Measurements from ENCODE around the gene R3HDM1. TPM values are rescaled to one million over a fixed set of nuclear protein-coding genes. Genes with fewer than 3 reads are reported as not detected.
"Not testable (repeated sequence)": the region's sequence is repeated elsewhere in the genome, so short reads cannot be mapped to it uniquely, and the experiment has no call there.

The R3HDM1 gene
- total RNA-seq, 1 donor from 2014 or later = 21.2 TPM

- no peak for DNase-seq (ENCODE audit: low spot score)
- intact Hi-C loops (cut with DNase I) = no loop called here
Observed at GRCh38 chr2:135635212-135635835, 104.0 kb downstream of the R3HDM1 start.

DNA sequence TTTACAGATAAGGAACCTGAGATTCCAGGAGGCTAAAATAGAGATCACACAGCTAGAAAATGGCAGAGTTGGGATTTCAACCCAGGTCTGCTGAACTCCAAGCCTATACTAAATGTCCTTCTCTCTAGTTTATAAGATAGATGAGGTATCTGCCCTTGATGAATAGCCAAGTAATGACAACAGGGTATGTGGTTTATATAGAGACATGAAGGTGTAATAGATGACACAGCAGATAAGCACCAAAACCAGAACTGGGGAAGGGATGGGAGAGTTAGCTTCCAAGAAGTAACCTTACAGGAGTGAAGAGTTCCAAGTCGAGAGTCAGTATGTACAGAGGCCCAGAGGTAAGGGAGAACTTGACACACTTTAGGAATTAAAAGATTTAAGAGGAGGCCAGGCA lies 105.7 kb downstream of the R3HDM1 start:
- intact Hi-C loops (cut with DNase I) = no loop called here
- DNase-seq (ENCODE audit: low spot score) = no peak

- intact Hi-C loops (cut with DNase I) = no loop called here
- DNase-seq (ENCODE audit: low spot score) = no peak
Observed at GRCh38 chr2:135637456-135638087, 106.3 kb downstream of the R3HDM1 start.

DNA sequence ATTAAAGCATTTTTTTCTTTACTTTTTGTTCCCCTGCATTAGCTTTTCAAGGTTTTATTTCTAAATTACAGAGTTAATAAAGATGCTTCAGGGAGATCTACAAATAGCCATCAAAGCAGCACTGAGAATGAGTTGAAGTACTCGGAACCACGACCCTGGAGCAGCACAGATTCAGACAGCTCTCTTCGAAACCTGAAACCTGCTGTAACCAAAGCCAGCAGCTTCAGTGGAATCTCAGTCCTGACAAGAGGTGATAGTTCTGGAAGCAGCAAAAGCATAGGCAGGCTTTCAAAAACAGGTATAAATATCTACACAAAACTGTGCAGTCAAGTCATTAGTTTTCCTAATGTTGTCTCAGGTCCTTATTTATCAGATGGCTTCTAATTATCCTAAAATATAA lies 107.5 kb downstream of the R3HDM1 start:
- intact Hi-C loops (cut with DNase I) = no loop called here

GRCh38 chr2:135641156-135642068 lies 110.1 kb downstream of the R3HDM1 start:
- no peak for DNase-seq (ENCODE audit: low spot score)
- intact Hi-C loops (cut with DNase I) = no loop called here

More for the DNA sequence above, 107.5 kb downstream of the R3HDM1 start:
- no peak for DNase-seq (ENCODE audit: low spot score)

DNA sequence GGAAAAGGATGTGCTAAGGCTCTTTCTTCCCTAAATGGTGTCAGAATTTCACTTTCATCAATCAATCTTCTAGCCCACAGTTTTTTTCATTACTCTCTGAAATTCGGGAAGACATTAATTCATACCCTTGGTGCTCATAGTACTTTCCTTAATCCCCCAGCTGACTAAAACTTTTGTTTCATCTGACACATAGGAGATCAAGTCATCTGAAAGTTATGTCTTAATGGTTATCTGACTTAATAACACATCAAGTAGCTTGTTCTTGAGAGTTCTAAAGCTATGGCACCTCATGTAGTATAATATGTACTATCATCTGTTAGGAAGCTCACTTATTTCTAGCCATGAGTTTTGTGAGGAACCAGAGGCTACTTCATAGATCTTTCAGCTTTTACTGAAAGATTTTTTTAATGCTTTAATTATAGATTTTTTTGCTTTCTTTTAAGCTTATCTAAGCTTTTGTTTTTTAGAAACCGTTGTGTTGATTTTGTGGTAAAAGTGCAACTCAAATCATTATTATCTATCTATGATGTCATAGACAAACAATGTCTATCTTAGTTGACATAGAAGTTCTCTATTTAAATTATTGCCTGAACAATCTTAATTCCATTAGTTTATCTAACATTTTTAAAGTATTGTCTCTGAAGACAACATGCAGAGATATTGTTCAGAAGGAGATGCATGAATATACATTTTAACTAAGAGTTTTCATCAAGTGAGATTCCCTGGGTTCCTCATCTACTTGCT lies 116.7 kb downstream of the R3HDM1 start:
- intact Hi-C loops (cut with DNase I) = no loop called here
- DNase-seq (ENCODE audit: low spot score) = no peak

- intact Hi-C loops (cut with DNase I) = no loop called here
Observed at GRCh38 chr2:135650721-135651120, 119.4 kb downstream of the R3HDM1 start.

GRCh38 chr2:135651717-135652116 lies 120.4 kb downstream of the R3HDM1 start:
- no peak for DNase-seq (ENCODE audit: low spot score)

More at GRCh38 chr2:135650721-135651120, 119.4 kb downstream of the R3HDM1 start:
- DNase-seq (ENCODE audit: low spot score) = no peak

DNA sequence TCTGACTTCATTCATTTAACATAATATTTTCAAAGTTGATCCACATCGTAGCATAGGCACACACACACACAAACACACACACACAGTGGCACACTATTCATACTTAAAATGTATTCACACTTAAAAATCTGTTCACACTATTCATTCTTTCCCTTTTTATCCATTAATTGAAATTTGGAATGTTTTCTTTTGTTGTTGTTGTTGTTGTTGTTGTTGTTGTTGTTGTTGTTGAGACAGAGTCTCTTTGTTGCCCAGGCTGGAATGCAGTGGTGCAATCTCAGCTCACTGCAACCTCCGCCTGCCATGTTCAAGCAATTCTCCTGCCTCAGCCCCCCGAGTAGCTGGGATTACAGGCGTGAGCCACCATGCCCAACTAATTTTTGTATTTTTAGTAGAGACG lies 123.0 kb downstream of the R3HDM1 start:
- DNase-seq (ENCODE audit: low spot score); intact Hi-C loops (cut with DNase I): not testable (repeated sequence)

More at GRCh38 chr2:135651717-135652116, 120.4 kb downstream of the R3HDM1 start:
- intact Hi-C loops (cut with DNase I) = no loop called here

DNA sequence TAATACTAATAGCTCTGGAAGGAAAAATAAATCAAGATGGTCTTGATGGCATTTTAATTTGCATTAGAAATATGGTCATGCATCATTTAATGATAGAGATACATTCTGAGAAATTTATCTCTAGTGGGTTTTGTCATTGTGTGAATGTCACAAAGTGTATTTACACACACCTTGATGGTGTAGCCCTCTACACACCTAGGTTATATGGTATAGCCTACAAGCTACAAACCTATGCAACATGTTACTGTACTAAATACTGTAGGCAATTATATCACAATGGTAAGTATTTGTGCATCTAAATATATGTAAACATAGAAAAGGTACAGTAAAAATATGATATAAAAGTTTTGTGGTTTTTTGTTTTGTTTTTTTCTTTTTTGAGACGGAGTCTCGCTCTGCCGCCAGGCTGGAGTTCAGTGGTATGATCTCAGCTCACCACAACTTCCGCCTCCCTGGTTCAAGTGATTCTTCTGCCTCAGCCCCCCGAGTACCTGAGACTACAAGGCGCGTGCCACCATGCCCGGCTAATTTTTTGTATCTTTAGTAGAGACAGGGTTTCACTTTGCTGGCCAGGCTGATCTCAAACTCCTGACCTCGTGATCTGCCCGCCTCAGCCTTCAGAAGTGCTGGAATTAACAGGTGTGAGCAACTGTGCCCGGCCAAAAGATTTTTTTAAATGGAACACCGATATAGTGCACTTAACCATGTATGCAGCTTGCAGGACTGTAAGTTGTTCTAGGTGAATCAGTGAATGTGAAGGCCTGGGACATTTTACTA lies 126.7 kb downstream of the R3HDM1 start:
- intact Hi-C loops (cut with DNase I) = no loop called here

GRCh38 chr2:135662088-135662487 lies 130.8 kb downstream of the R3HDM1 start:
- no peak for DNase-seq (ENCODE audit: low spot score)
- intact Hi-C loops (cut with DNase I) = no loop called here

More for the DNA sequence above, 126.7 kb downstream of the R3HDM1 start:
- DNase-seq (ENCODE audit: low spot score) = no peak

DNA sequence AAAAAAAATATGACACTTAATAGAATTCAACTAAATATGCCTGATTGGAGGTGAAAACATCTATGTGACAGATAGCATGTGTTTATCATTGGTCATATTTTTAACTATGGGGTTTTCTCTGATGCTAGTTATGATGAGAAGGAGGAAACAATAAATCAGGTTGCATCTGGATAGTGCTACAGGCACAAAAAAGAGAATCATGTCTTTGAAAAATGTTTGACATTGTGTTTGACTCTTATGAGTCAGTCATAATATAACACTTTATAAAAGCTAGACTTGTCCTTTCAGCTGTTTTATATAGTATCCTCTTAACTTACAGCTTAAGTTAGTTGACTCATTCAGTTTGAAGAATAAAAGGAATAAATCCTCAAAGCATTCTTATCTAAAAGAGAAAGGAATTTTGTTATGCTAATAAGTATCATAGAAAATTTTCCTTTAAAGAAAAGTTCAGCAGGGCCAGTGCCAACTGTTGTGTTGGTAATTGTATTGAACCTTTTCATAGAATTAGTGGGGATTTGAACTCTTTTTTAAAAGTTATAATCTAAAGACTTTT lies 131.9 kb downstream of the R3HDM1 start:
- intact Hi-C loops (cut with DNase I) = no loop called here

GRCh38 chr2:135664623-135665068 lies 133.4 kb downstream of the R3HDM1 start:
- intact Hi-C loops (cut with DNase I) = no loop called here
- DNase-seq (ENCODE audit: low spot score) = no peak

More for the DNA sequence above, 131.9 kb downstream of the R3HDM1 start:
- no peak for DNase-seq (ENCODE audit: low spot score)

- intact Hi-C loops (cut with DNase I) = no loop called here
- no peak for DNase-seq (ENCODE audit: low spot score)
Observed at GRCh38 chr2:135667045-135667444, 135.8 kb downstream of the R3HDM1 start.

GRCh38 chr2:135674453-135674852 lies 143.2 kb downstream of the R3HDM1 start:
- intact Hi-C loops (cut with DNase I) = no loop called here
- no peak for DNase-seq (ENCODE audit: low spot score)

- no peak for DNase-seq (ENCODE audit: low spot score)
- intact Hi-C loops (cut with DNase I) = no loop called here
Observed at GRCh38 chr2:135676031-135676430, 144.7 kb downstream of the R3HDM1 start.

GRCh38 chr2:135679125-135679524 lies 147.8 kb downstream of the R3HDM1 start:
- intact Hi-C loops (cut with DNase I) = no loop called here
- no peak for DNase-seq (ENCODE audit: low spot score)

GRCh38 chr2:135685361-135685760 lies 154.1 kb downstream of the R3HDM1 start:
- DNase-seq (ENCODE audit: low spot score) = no peak
- intact Hi-C loops (cut with DNase I) = no loop called here

DNA sequence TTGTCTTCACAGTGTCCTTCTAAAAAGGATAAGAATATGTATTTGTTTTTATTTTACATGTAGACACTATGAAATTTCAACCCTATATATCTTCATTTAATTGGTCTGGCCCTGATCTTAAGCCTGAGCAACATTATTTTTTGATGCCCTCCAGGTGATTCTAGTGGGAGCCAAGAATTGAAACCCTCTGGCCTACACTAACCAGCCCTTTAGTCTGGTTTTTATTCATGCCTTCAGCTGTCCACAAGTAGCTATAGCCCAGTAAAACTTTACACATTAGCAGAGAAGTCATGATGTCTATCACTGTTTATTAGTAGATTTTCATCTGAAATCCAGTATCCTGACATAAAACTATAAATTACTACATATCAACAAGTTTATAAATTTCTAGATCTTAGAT lies 157.7 kb downstream of the R3HDM1 start:
- intact Hi-C loops (cut with DNase I) = no loop called here
- no peak for DNase-seq (ENCODE audit: low spot score)

All from cardiac septum (tissue), 1 donor.